AG04450 (cell line): ENCODE results near the gene MITF. TPM values are rescaled to one million over a fixed set of nuclear protein-coding genes. Genes with fewer than 3 reads are reported as not detected.

ENCODE experiments used
- CTCF ChIA-PET: fragments of 300-600, 350-600 bp; formaldehyde crosslinking; extraction: SDS; loops from one replicate; lab custom pipeline; 2022; ENCODE audit warnings: antibody characterized with exemption, inconsistent platforms; lab: Charles Lee
- POLR2A ChIA-PET: fragments of 350-600 bp; formaldehyde crosslinking; extraction: SDS; loops from one replicate; lab custom pipeline; 2021; ENCODE audit warnings: antibody characterized with exemption, inconsistent platforms; lab: Yijun Ruan, JAX
- DNase-seq: peaks from one replicate; pipeline ENCODE4 v3.0.0-alpha.2; 2011; ENCODE audit warnings: low read depth, low spot score
- H3K27ac ChIP-seq: one replicate; pipeline ENCODE4 v1.5.1; 2012; ENCODE audit warnings: low read depth, low read length, control low read depth
- H3K27me3 ChIP-seq: one replicate; pipeline ENCODE4 v1.6.0; 2012; ENCODE audit warnings: low read length; ENCODE audit not compliant: control insufficient read depth, insufficient read depth
- H3K4me3 ChIP-seq: 2 replicates; pipeline ENCODE4 v1.5.1; 2011; ENCODE audit warnings: mild to moderate bottlenecking, low read depth, low read length, control low read depth
- H3K9me3 ChIP-seq: 2 replicates; pipeline ENCODE4 v1.5.1; 2012; ENCODE audit warnings: low read length; ENCODE audit not compliant: control insufficient read depth, insufficient read depth
- CTCF ChIP-seq: IDR thresholded peaks from 2 replicates; pipeline ENCODE4 v1.5.1; 2011; ENCODE audit warnings: low read depth, low read length, control low read depth, inconsistent platforms
- polyA plus RNA-seq: library from polyadenylated mRNA; depleted of rRNA; stranded (reverse); fragments of >200 nt; gene quantifications from 2 replicates; pipeline ENCODE4 v1.2.3, GENCODE V29; 2011

MITF gene
- polyA plus RNA-seq, 1 experiment = 32.2 TPM

- no peaks in the 10 kb centered on the region for H3K9me3 ChIP-seq
- H3K27ac ChIP-seq = peak overlapping the region; percentile 91
- CTCF ChIA-PET = interaction anchor here (0.9 to 2.1 kb wide), 2 partner anchors 77 to 178 kb away, joined by 3 to 5 read pairs; no protein-coding TSS in a partner anchor
- H3K27me3 ChIP-seq = no peaks in the 10 kb centered on the region
- H3K4me3 ChIP-seq = no peak overlapping the region
- no peak for TF ChIP-seq CTCF
- peak; percentile 92 for DNase-seq
- POLR2A ChIA-PET = interaction anchor here (0.8 to 1.0 kb wide), 3 partner anchors 12 to 47 kb away, joined by 3 to 4 read pairs (median 3); no protein-coding TSS in a partner anchor
These were observed 130.4 kb downstream of the MITF start for GRCh38 chr3:69869643-69870042.

- no peak overlapping the region for H3K4me3 ChIP-seq
- POLR2A ChIA-PET = no interaction called here
- no peaks in the 10 kb centered on the region for H3K9me3 ChIP-seq
- no peak for DNase-seq
- H3K27ac ChIP-seq = no peak overlapping the region
- no peaks in the 10 kb centered on the region for H3K27me3 ChIP-seq
- CTCF ChIA-PET = no interaction called here
- TF ChIP-seq CTCF = no peak
These were observed 132.0 kb downstream of the MITF start for GRCh38 chr3:69871251-69871650.

GRCh38 chr3:69871868-69872267 is 132.6 kb downstream of the MITF start:
- no peaks in the 10 kb centered on the region for H3K9me3 ChIP-seq
- CTCF ChIA-PET = interaction anchor here (1.7 kb wide), 1 partner anchor 81 kb away, joined by 5 read pairs; no protein-coding TSS in a partner anchor
- H3K27ac ChIP-seq = no peak overlapping the region
- DNase-seq = no peak
- no peak overlapping the region for H3K4me3 ChIP-seq
- no peaks in the 10 kb centered on the region for H3K27me3 ChIP-seq
- TF ChIP-seq CTCF = no peak
- POLR2A ChIA-PET = no interaction called here

GRCh38 chr3:69872783-69873378 is 133.6 kb downstream of the MITF start:
- H3K27me3 ChIP-seq = no peaks in the 10 kb centered on the region
- no peak overlapping the region for H3K4me3 ChIP-seq
- CTCF ChIA-PET = interaction anchor here (1.2 to 1.7 kb wide), 2 partner anchors 82 to 181 kb away, joined by 3 to 5 read pairs; no protein-coding TSS in a partner anchor
- POLR2A ChIA-PET = no interaction called here
- no peak for DNase-seq
- no peaks in the 10 kb centered on the region for H3K9me3 ChIP-seq
- TF ChIP-seq CTCF = no peak
- no peak overlapping the region for H3K27ac ChIP-seq

- no peak for TF ChIP-seq CTCF
- H3K27me3 ChIP-seq = no peaks in the 10 kb centered on the region
- DNase-seq = no peak
- POLR2A ChIA-PET = no interaction called here
- no peak overlapping the region for H3K27ac ChIP-seq
- no peaks in the 10 kb centered on the region; the same call in 1 of the 2 replicates for H3K9me3 ChIP-seq
- CTCF ChIA-PET = interaction anchor here (0.6 to 0.7 kb wide), 3 partner anchors 9 to 72 kb away, joined by 3 to 4 read pairs (median 3); no protein-coding TSS in a partner anchor
- no peak overlapping the region for H3K4me3 ChIP-seq
These were observed 136.8 kb downstream of the MITF start for GRCh38 chr3:69876073-69876472.
